Measurements from ENCODE around the gene FAM174C. TPM values are rescaled to one million over a fixed set of nuclear protein-coding genes. Genes with fewer than 3 reads are reported as not detected.

FAM174C gene
- total RNA-seq, 1 donor from 2014 or later = 115 TPM

- no peak for DNase-seq
- Mint-ChIP-seq H3K4me1 (peaks cover 42% of the 10 kb centered on the region), H3K36me3 (ENCODE audit: low read depth) (peaks cover 35% of the 10 kb centered on the region), H3K9me3 (no peaks in the 10 kb centered on the region), H3K27me3 (no peaks in the 10 kb centered on the region), H3K27ac (peak overlapping the region; percentile 95), H3K4me3 (peak overlapping the region; percentile 91)
- intact Hi-C loops (cut with micrococcal nuclease) = loop anchor here (1.0 kb wide), 1 partner anchor 9 kb away; no protein-coding TSS in a partner anchor
Measured at GRCh38 chr19:1258707-1259205, 16.6 kb upstream of the FAM174C start.

- no peaks in the 10 kb centered on the region for H3K27me3 Mint-ChIP-seq
- peak overlapping the region; percentile 95 for H3K27ac Mint-ChIP-seq
- no peaks in the 10 kb centered on the region for H3K9me3 Mint-ChIP-seq
Measured at GRCh38 chr19:1259206-1259875, 16.0 kb upstream of the FAM174C start.

GRCh38 chr19:1259876-1260748 is 15.2 kb upstream of the FAM174C start:
- no peaks in the 10 kb centered on the region for H3K9me3 Mint-ChIP-seq
- H3K36me3 Mint-ChIP-seq (ENCODE audit: low read depth) = peaks cover 26% of the 10 kb centered on the region
- H3K27ac Mint-ChIP-seq = peak overlapping the region; percentile 95
- intact Hi-C loops (cut with micrococcal nuclease) = loop anchor here (1.0 kb wide), 2 partner anchors 9 to 11 kb away; partner anchors contain the start of gene CIRBP
- DNase-seq = peak; percentile 86
- peak overlapping the region; percentile 91 for H3K4me3 Mint-ChIP-seq
- no peaks in the 10 kb centered on the region for H3K27me3 Mint-ChIP-seq
- H3K4me1 Mint-ChIP-seq = peaks cover 38% of the 10 kb centered on the region

More at GRCh38 chr19:1259206-1259875, 16.0 kb upstream of the FAM174C start:
- intact Hi-C loops (cut with micrococcal nuclease) = loop anchor here (1.0 kb wide), 1 partner anchor 10 kb away; no protein-coding TSS in a partner anchor
- peak; percentile 94 for DNase-seq
- Mint-ChIP-seq H3K36me3 (ENCODE audit: low read depth) (peaks cover 34% of the 10 kb centered on the region), H3K4me3 (peak overlapping the region; percentile 91), H3K4me1 (peaks cover 42% of the 10 kb centered on the region)

GRCh38 chr19:1260749-1261537 is 14.4 kb upstream of the FAM174C start:
- Mint-ChIP-seq H3K9me3 (no peaks in the 10 kb centered on the region), H3K36me3 (ENCODE audit: low read depth) (peaks cover 20% of the 10 kb centered on the region), H3K4me1 (peaks cover 43% of the 10 kb centered on the region), H3K4me3 (peak overlapping the region; percentile 91), H3K27me3 (no peaks in the 10 kb centered on the region), H3K27ac (peak overlapping the region; percentile 92)
- intact Hi-C loops (cut with micrococcal nuclease) = loop anchor here (1.0 kb wide), 1 partner anchor 8 kb away; the partner anchor contains the start of gene CIRBP
- DNase-seq = peak; percentile 99

GRCh38 chr19:1261538-1261797 is 13.9 kb upstream of the FAM174C start:
- DNase-seq = no peak
- intact Hi-C loops (cut with micrococcal nuclease) = no loop called here
- H3K27me3 Mint-ChIP-seq = no peaks in the 10 kb centered on the region

GRCh38 chr19:1261798-1262622 is 13.3 kb upstream of the FAM174C start:
- intact Hi-C loops (cut with micrococcal nuclease) = no loop called here
- peak overlapping the region; percentile 91 for H3K4me3 Mint-ChIP-seq
- no peaks in the 10 kb centered on the region for H3K27me3 Mint-ChIP-seq
- H3K27ac Mint-ChIP-seq = peak overlapping the region; percentile 92
- H3K36me3 Mint-ChIP-seq (ENCODE audit: low read depth) = peaks cover 15% of the 10 kb centered on the region
- peak; percentile 78 for DNase-seq
- H3K4me1 Mint-ChIP-seq = peaks cover 43% of the 10 kb centered on the region
- no peaks in the 10 kb centered on the region for H3K9me3 Mint-ChIP-seq

More at GRCh38 chr19:1261538-1261797, 13.9 kb upstream of the FAM174C start:
- Mint-ChIP-seq H3K36me3 (ENCODE audit: low read depth) (peaks cover 16% of the 10 kb centered on the region), H3K4me3 (peak overlapping the region; percentile 91), H3K4me1 (peaks cover 43% of the 10 kb centered on the region), H3K9me3 (no peaks in the 10 kb centered on the region), H3K27ac (peak overlapping the region; percentile 92)

GRCh38 chr19:1262623-1263123 is 12.7 kb upstream of the FAM174C start:
- no peak for DNase-seq
- Mint-ChIP-seq H3K27me3 (no peaks in the 10 kb centered on the region), H3K4me3 (peak overlapping the region; percentile 46), H3K4me1 (peaks cover 43% of the 10 kb centered on the region), H3K9me3 (no peaks in the 10 kb centered on the region), H3K27ac (peak overlapping the region; percentile 37), H3K36me3 (ENCODE audit: low read depth) (peaks cover 11% of the 10 kb centered on the region)
- intact Hi-C loops (cut with micrococcal nuclease) = no loop called here

- H3K27me3 Mint-ChIP-seq = no peaks in the 10 kb centered on the region
- intact Hi-C loops (cut with micrococcal nuclease) = no loop called here
- no peak for DNase-seq
- H3K36me3 Mint-ChIP-seq (ENCODE audit: low read depth) = peaks cover 7% of the 10 kb centered on the region
- peak overlapping the region; percentile 58 for H3K27ac Mint-ChIP-seq
- peak overlapping the region; percentile 46 for H3K4me3 Mint-ChIP-seq
- no peaks in the 10 kb centered on the region for H3K9me3 Mint-ChIP-seq
- peaks cover 44% of the 10 kb centered on the region for H3K4me1 Mint-ChIP-seq
Measured at GRCh38 chr19:1263188-1263587, 12.1 kb upstream of the FAM174C start.

- peak overlapping the region; percentile 15 for H3K27ac Mint-ChIP-seq
- no peaks in the 10 kb centered on the region for H3K27me3 Mint-ChIP-seq
- H3K4me3 Mint-ChIP-seq = peak overlapping the region; percentile 63
- H3K4me1 Mint-ChIP-seq = peaks cover 35% of the 10 kb centered on the region
- intact Hi-C loops (cut with micrococcal nuclease) = no loop called here
- H3K9me3 Mint-ChIP-seq = no peaks in the 10 kb centered on the region
- H3K36me3 Mint-ChIP-seq (ENCODE audit: low read depth) = peaks cover 3% of the 10 kb centered on the region
- DNase-seq = no peak
Measured at GRCh38 chr19:1264801-1265614, 10.3 kb upstream of the FAM174C start.

GRCh38 chr19:1265615-1266128 is 9.7 kb upstream of the FAM174C start:
- H3K27me3 Mint-ChIP-seq = no peaks in the 10 kb centered on the region
- H3K27ac Mint-ChIP-seq = peak overlapping the region; percentile 15
- intact Hi-C loops (cut with micrococcal nuclease) = loop anchor here (1.0 kb wide), 1 partner anchor 21 kb away; no protein-coding TSS in a partner anchor
- H3K4me3 Mint-ChIP-seq = peak overlapping the region; percentile 71
- peak; percentile 79 for DNase-seq
- H3K4me1 Mint-ChIP-seq = peaks cover 41% of the 10 kb centered on the region
- H3K9me3 Mint-ChIP-seq = no peaks in the 10 kb centered on the region
- H3K36me3 Mint-ChIP-seq (ENCODE audit: low read depth) = peaks cover 8% of the 10 kb centered on the region

- Mint-ChIP-seq H3K4me1 (peaks cover 46% of the 10 kb centered on the region), H3K27me3 (no peaks in the 10 kb centered on the region), H3K9me3 (no peaks in the 10 kb centered on the region), H3K36me3 (ENCODE audit: low read depth) (peaks cover 15% of the 10 kb centered on the region), H3K27ac (peak overlapping the region; percentile 48), H3K4me3 (peak overlapping the region; percentile 71)
- intact Hi-C loops (cut with micrococcal nuclease) = loop anchor here (1.0 kb wide), 1 partner anchor 22 kb away; no protein-coding TSS in a partner anchor
- DNase-seq = peak; percentile 98
Measured at GRCh38 chr19:1266129-1266915, 9.0 kb upstream of the FAM174C start.
